Body of pancreas (tissue), 4 donors: ENCODE measurements around the gene SOX18.

Experiments
- CTCF ChIP-seq, 7 experiments: fragments of 450-650 bp in 4 of 7; fragments of 200-600 bp in 3 of 7; sonication (generic) in 3 of 7; IDR thresholded peaks; one replicate each; pipeline ENCODE4 v1.5.1; 2016 to 2019; ENCODE audit warnings: antibody characterized with exemption in 7 of 7
- POLR2A ChIP-seq, 3 donors: fragments of 450-650 bp; IDR thresholded peaks; one replicate each; pipeline ENCODE4 v1.6.1; 2016; ENCODE audit warnings: antibody characterized with exemption in 3 of 3, mild to moderate bottlenecking in 2 of 3

DNA sequence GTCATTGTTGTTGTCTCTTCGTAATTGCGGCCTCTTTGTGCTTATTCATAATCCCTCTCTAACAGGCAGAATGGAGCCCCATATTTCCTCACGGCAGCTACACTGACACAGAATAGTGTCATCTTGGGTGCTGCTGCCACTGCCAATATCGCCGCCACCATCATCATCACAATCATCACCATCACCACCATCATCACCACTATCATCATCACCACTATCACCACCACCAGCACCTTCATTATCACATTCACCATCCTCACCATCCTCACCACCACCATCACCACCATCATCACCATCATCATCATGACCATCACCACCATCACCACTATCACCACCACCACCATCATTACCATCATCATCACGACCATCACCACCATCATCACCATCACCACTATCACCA is 47.1 kb upstream of the SOX18 start:
- TF ChIP-seq CTCF (IDR thresholded peaks at IDR 0.05) (no peak), POLR2A (IDR thresholded peaks at IDR 0.05) (no peak)
